ENCODE results near the gene ZNF784. TPM values are rescaled to one million over a fixed set of nuclear protein-coding genes. Genes with fewer than 3 reads are reported as not detected.

Gene ZNF784
- total and polyA plus RNA-seq, 2 of the 13 experiments (the other 11 are each of a cell fraction or from before 2014, with no cell fraction given) = 4.1 to 4.2 TPM

- TF ChIP-seq ZNF646 (CRISPR knock-in tag; IDR thresholded peaks at IDR 0.05) (no peak), BORCS8-MEF2B (CRISPR knock-in tag; IDR thresholded peaks at IDR 0.05) (no peak), ZHX1 (CRISPR knock-in tag; IDR thresholded peaks at IDR 0.05; ENCODE audit: low read depth) (0 out of 2 replicates have a peak, but pooled peaks have one; percentile 58), ZNF430 (CRISPR knock-in tag; IDR thresholded peaks at IDR 0.05) (peak; percentile 82), DMAP1 (CRISPR knock-in tag; IDR thresholded peaks at IDR 0.05) (peak; percentile 45), ZNF570 (CRISPR knock-in tag; IDR thresholded peaks at IDR 0.05; ENCODE audit: borderline replicate concordance) (no peak), ZNF230 (CRISPR knock-in tag; IDR thresholded peaks at IDR 0.05) (peak; percentile 71; the same call in 1 of the 2 replicates), ZNF12 (CRISPR knock-in tag; IDR thresholded peaks at IDR 0.05) (no peak), ZNF580 (CRISPR knock-in tag; IDR thresholded peaks at IDR 0.05; ENCODE audit: borderline replicate concordance, low read depth) (no peak), SP2 (CRISPR knock-in tag; IDR thresholded peaks at IDR 0.05) (peak; percentile 59), MYC (CRISPR knock-in tag; IDR thresholded peaks at IDR 0.05; ENCODE audit: borderline replicate concordance) (peak; percentile 59; the same call in 1 of the 2 replicates), MAX (IDR thresholded peaks at IDR 0.05) (peak; percentile 73; the same call in 1 of the 2 replicates), EP300 (IDR thresholded peaks at IDR 0.05; ENCODE audit: low read depth in 2 of 2, low read length in 2 of 2) (no peak), EP300 (CRISPR knock-in tag; IDR thresholded peaks at IDR 0.05; ENCODE audit: borderline replicate concordance) (no peak), TEF (CRISPR knock-in tag; IDR thresholded peaks at IDR 0.05) (no peak), HHEX (CRISPR knock-in tag; IDR thresholded peaks at IDR 0.05) (no peak), SOX5 (CRISPR knock-in tag; IDR thresholded peaks at IDR 0.05; ENCODE audit: borderline replicate concordance) (peak; percentile 40; the same call in 1 of the 2 replicates), SOX6 (IDR thresholded peaks at IDR 0.05) (no peak), SOX6 (CRISPR knock-in tag; IDR thresholded peaks at IDR 0.05) (0 out of 2 replicates have a peak, but pooled peaks have one; percentile 31), ZZZ3 (CRISPR knock-in tag; IDR thresholded peaks at IDR 0.05; ENCODE audit: borderline replicate concordance) (no peak; the same call in 1 of the 2 replicates)
Observed at GRCh38 chr19:55599842-55600661, 24.3 kb downstream of the ZNF784 start, which contains the start of gene ZNF524 (continued).

Measured in HepG2 (cell line).